BE2C (cell line): ENCODE data around the gene NOTUM.

Source experiments
- DNase-seq: peaks from one replicate; pipeline ENCODE4 v3.0.0-alpha.2; 2020
- H3K27me3 ChIP-seq: fragments of 250-450 bp; sonication (Bioruptor Pico); 2 replicates; pipeline ENCODE4 v1.5.1; 2020; ENCODE audit warnings: mild to moderate bottlenecking
- H3K36me3 ChIP-seq: fragments of 250-450 bp; sonication (Bioruptor Pico); 2 replicates; pipeline ENCODE4 v1.5.1; 2020; ENCODE audit warnings: mild to moderate bottlenecking
- H3K4me1 ChIP-seq: fragments of 250-450 bp; sonication (Bioruptor Pico); 2 replicates; pipeline ENCODE4 v1.5.1; 2020
- H3K4me3 ChIP-seq: 2 replicates; pipeline ENCODE4 v1.5.1; 2011; ENCODE audit warnings: low read depth, low read length
- H3K9me3 ChIP-seq: fragments of 250-450 bp; sonication (Bioruptor Pico); 2 replicates; pipeline ENCODE4 v1.5.1; 2020
- TF ChIP-seq, protein P1 (sequence below): IDR thresholded peaks from 2 replicates; pipeline ENCODE4 v1.5.1; 2012; ENCODE audit warnings: mild to moderate bottlenecking, low read depth, low read length

Gene NOTUM

DNA sequence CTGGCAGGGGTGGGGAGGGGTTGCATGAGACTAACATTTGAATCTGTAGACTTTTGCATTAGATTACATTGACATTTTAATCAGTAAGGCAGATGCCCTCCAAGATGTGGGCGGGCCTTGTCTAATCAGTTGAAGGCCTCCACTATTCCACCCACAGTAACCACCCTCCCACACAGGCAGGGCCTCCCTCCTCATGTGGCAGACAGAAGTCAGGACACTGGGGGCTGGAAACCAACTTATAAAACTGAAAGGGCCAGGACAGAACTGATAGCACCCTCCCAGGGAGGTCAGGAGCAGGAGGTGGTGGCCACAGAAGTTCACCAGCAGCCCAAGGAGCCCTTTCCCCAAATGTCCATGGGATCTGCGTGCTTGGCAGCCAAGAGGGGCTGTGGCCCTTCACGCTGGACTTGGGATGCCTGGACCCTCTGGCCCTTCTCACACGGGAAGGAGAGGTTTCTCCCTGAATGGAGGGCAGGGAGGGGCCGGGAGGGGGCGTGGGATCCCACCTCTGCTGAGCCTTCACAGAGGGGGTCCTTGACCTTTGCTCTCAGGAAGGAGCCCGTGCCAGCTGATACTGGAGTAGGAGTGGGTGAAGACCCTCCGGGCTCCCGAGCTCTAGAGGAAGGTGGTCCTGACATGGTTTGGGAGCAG lies 28.5 kb downstream of the NOTUM start:
- DNase-seq = no peak
- Histone ChIP-seq H3K36me3 (peaks cover 12% of the 10 kb centered on the region), H3K4me1 (no peaks in the 10 kb centered on the region), H3K4me3 (no peak overlapping the region), H3K9me3 (no peaks in the 10 kb centered on the region), H3K27me3 (no peaks in the 10 kb centered on the region)
- TF ChIP-seq, protein P1, sequence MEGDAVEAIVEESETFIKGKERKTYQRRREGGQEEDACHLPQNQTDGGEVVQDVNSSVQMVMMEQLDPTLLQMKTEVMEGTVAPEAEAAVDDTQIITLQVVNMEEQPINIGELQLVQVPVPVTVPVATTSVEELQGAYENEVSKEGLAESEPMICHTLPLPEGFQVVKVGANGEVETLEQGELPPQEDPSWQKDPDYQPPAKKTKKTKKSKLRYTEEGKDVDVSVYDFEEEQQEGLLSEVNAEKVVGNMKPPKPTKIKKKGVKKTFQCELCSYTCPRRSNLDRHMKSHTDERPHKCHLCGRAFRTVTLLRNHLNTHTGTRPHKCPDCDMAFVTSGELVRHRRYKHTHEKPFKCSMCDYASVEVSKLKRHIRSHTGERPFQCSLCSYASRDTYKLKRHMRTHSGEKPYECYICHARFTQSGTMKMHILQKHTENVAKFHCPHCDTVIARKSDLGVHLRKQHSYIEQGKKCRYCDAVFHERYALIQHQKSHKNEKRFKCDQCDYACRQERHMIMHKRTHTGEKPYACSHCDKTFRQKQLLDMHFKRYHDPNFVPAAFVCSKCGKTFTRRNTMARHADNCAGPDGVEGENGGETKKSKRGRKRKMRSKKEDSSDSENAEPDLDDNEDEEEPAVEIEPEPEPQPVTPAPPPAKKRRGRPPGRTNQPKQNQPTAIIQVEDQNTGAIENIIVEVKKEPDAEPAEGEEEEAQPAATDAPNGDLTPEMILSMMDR = no peak

DNA sequence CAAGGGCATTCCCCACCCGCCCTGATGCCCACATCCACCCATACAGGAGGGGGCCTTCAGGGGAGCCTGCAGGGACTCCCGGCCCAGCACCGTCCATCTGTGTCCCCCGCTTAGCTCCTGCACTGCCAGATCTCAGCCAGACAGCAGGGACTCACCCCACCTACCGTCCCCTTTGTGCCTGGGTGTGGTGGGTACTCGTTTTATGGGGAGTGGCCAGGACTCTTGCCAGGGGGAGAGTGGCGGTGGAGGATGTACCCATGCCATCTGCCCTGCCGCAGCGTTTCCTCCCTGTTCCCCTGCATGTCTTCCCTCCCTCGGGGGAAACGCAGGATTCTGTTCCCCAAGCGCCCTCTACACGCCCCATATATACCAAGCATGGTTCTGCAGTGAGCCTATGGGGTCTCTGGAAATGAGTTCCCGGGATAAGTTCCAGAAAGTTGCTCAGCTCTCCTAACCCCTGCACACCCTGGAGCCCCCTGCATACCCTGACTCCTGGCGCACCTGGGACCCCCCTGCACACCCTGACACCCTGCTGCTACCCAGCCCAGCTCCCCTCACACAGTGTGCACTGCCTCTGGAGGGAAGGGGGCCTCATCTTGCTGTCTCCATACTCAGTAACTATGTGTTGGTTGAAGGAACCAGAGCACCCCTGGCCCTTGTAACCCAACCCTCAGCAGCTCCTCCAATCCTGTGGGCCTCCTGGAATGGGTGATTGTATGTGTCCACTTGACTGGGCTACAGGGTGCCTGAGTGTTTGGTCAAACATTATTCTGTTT lies 29.2 kb downstream of the NOTUM start:
- Histone ChIP-seq H3K9me3 (no peaks in the 10 kb centered on the region), H3K4me1 (no peaks in the 10 kb centered on the region), H3K4me3 (no peak overlapping the region), H3K36me3 (peaks cover 14% of the 10 kb centered on the region), H3K27me3 (no peaks in the 10 kb centered on the region)
- TF ChIP-seq, protein P1 = no peak
- no peak for DNase-seq

DNA sequence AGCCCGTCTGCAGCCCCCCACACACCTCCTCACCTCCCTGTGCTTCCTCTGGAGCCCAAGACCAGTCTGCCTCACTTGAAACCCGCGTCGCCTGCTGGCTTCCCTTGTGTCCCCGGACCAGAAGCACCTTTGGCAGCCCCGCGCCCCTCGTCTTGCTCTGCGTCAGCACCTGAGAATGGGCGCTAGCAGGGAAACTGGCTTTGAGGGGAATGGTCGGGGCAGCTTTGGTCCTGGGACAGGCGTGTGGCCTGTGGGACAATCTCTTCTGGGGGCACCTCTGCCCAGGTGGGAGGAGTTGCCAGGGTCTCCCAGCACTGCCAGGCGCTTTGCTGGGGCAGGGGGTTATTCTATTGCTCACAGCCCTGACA lies 29.8 kb downstream of the NOTUM start:
- Histone ChIP-seq H3K4me3 (no peak overlapping the region), H3K9me3 (no peaks in the 10 kb centered on the region), H3K27me3 (no peaks in the 10 kb centered on the region), H3K4me1 (peaks cover under 1% of the 10 kb centered on the region; the same call in 1 of the 2 replicates), H3K36me3 (peaks cover 14% of the 10 kb centered on the region)
- DNase-seq = no peak
- TF ChIP-seq, protein P1 = no peak

DNA sequence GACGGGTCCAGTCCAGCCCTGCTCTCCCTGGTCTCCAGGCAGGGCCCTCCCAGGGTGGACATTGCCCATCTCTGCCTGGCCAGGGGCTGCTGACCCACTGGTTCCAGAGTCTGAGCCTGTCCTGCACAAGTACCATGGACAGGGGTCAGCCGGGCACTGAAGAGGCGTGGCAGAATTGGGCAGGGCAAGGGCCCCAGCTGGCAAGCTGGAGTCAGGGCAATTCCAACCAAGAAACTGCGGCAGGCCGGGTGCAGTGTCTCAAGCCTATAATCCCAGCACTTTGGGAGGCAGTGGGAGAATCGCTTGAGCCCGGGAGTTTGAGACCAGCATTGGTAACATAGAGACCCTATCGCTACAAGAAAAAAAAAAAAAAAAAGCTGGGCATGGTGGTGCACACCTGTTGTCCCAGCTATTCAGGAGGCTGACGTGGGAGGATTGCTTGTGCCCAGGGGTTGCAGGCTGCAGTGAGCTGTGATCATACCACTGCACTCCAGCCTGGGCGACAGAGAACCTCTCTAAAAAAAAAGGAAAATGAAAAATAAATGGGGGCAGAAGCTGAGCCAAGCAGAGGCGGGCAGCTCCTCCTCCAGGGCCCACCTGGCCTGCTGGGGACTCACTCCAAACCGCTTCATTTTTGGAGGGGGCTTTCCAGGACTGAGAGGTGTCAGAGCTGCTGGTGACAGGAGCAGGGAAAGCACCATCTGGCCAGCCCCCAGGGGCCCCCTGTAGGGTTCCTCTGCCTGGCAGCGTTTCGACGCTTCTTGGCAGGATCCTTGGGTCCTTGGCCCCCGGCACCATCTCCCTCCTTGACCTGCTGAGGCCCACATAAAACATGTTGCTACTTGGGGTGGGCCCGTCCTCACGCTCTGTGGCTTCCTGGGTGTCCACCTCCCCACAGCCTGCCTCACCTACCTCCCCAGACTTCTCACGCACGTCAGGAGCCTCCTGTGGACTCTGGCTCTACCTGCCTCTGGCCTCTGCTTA lies 30.6 kb downstream of the NOTUM start:
- H3K9me3 ChIP-seq = no peaks in the 10 kb centered on the region
- no peak for DNase-seq
- no peak overlapping the region for H3K4me3 ChIP-seq
- H3K36me3 ChIP-seq = peaks cover 10% of the 10 kb centered on the region
- H3K27me3 ChIP-seq = no peaks in the 10 kb centered on the region
- H3K4me1 ChIP-seq = peaks cover 3% of the 10 kb centered on the region; the same call in 1 of the 2 replicates
- TF ChIP-seq, protein P1 = no peak

DNA sequence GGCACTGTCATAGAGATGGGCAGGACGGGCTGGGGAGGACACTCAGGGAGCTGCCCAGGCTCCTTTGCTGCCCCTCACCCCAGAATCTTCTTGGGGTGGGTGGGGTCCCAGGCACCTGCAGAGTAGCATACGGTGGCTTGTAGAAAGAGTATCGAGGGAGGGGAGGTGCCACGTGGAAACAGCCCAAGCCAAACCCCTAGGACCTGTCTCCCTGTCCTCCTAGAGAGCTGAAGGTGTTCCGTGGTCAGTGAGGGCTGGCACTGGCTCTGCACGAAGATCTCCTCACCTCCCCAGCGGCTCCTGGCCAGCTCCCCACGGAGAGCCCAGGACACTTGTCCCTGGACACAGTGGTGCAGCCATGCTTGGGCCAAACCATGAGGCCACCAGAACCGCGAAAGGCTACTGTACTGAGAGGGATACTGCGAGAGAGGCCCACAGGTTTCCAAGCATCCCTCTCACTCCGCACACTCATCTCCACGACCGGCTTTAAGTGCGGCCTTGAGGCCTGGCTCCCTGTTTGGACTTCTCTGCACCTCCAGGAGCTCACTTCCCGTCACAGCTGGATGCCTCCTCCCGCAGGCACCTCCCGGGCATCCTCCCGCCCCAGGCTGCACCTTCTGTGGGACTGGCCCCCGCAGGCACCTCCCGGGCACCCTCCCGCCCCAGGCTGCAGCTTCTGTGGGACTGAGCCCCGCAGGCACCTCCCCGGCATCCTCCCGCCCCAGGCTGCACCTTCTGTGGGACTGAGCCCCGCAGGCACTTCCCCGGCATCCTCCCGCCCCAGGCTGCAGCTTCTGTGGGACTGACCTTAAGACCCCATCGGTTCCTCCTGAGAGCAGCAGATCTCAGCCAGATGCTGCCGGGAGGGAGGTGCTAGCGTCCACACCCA lies 31.5 kb downstream of the NOTUM start:
- Histone ChIP-seq H3K9me3 (no peaks in the 10 kb centered on the region), H3K27me3 (no peaks in the 10 kb centered on the region), H3K4me3 (no peak overlapping the region; the same call in 1 of the 2 replicates), H3K36me3 (peaks cover 7% of the 10 kb centered on the region), H3K4me1 (peaks cover 6% of the 10 kb centered on the region)
- DNase-seq = no peak
- TF ChIP-seq, protein P1 = no peak
